ENCODE measurements around the gene TANC1. TPM values are rescaled to one million over a fixed set of nuclear protein-coding genes. Genes with fewer than 3 reads are reported as not detected.

Gene TANC1
- total RNA-seq, 1 experiment from 2014 or later: 2.5 TPM

- peaks cover 27 to 40% (median 30%) of the 10 kb centered on the region in 3 experiments for H3K36me3 Mint-ChIP-seq (ENCODE audit: insufficient read depth in 1 of 3, low read depth in 3 of 3)
- peaks cover 30 to 32% of the 10 kb centered on the region in 2 experiments for H3K9me3 Mint-ChIP-seq
- Histone ChIP-seq H3K27ac (ENCODE audit: insufficient read length, low read depth, low read length) (no peak overlapping the region), H2AFZ (ENCODE audit: low read length) (no peak overlapping the region), H3K23me2 (ENCODE audit: insufficient read length, low read depth, low read length, poor library complexity, severe bottlenecking) (no peaks in the 10 kb centered on the region), H3K18ac (ENCODE audit: insufficient read length, low read depth, low read length) (no peak overlapping the region), H2BK20ac (ENCODE audit: low read depth, low read length, poor library complexity, severe bottlenecking) (no peak overlapping the region), H3K23ac (ENCODE audit: insufficient read length, low read depth, low read length) (no peak overlapping the region), H3K4me1 (ENCODE audit: insufficient read depth, low read length) (no peaks in the 10 kb centered on the region), H3K27me3 (ENCODE audit: insufficient read depth, low read length) (no peaks in the 10 kb centered on the region), H2BK12ac (ENCODE audit: insufficient read length, low read depth, low read length) (no peak overlapping the region), H3K9me3 (ENCODE audit: control insufficient read depth, low read depth, low read length) (peaks cover 6% of the 10 kb centered on the region), H2BK15ac (ENCODE audit: low read depth, low read length) (no peak overlapping the region), H4K20me1 (ENCODE audit: control insufficient read depth, insufficient read depth, insufficient read length) (no peaks in the 10 kb centered on the region), H4K91ac (ENCODE audit: insufficient read length, low read depth, low read length) (no peak overlapping the region), H2BK120ac (ENCODE audit: low read depth, low read length, poor library complexity, severe bottlenecking) (no peak overlapping the region), H3T11ph (ENCODE audit: low read length) (no peak overlapping the region), H3K4ac (ENCODE audit: low read depth, low read length) (no peak overlapping the region), H3K9ac (ENCODE audit: extremely low read depth, insufficient read length, low read length) (no peak overlapping the region), H2AK5ac (ENCODE audit: insufficient read length, low read length) (no peak overlapping the region), H3K4me2 (ENCODE audit: insufficient read depth, insufficient read length, low read length) (no peak overlapping the region), H2BK5ac (ENCODE audit: insufficient read length, low read length) (no peak overlapping the region), H4K8ac (replicated peaks; ENCODE audit: insufficient read length, low read depth, low read length) (no peak overlapping the region), H4K5ac (ENCODE audit: insufficient read length, low read depth, low read length) (no peak overlapping the region), H3K14ac (ENCODE audit: insufficient read depth, low read length) (no peak overlapping the region), H3K56ac (ENCODE audit: insufficient read length, low read depth, low read length) (no peak overlapping the region), H3K79me2 (ENCODE audit: insufficient read depth, low read length) (no peaks in the 10 kb centered on the region), H3K79me1 (ENCODE audit: insufficient read depth, low read depth, low read length, poor library complexity, severe bottlenecking) (no peaks in the 10 kb centered on the region)
- H3K4me1 Mint-ChIP-seq: no peaks in the 10 kb centered on the region
- DNase-seq: no peak
- no CpG with 5 or more reads among the region's 5 CpGs for WGBS (ENCODE audit: extremely low coverage, insufficient read length, low lambda C conversion rate)
- no peaks in the 10 kb centered on the region for H3K27me3 Mint-ChIP-seq (ENCODE audit: low read depth)
- no peak overlapping the region for H3K4me3 Mint-ChIP-seq
- TF ChIP-seq, protein P1, sequence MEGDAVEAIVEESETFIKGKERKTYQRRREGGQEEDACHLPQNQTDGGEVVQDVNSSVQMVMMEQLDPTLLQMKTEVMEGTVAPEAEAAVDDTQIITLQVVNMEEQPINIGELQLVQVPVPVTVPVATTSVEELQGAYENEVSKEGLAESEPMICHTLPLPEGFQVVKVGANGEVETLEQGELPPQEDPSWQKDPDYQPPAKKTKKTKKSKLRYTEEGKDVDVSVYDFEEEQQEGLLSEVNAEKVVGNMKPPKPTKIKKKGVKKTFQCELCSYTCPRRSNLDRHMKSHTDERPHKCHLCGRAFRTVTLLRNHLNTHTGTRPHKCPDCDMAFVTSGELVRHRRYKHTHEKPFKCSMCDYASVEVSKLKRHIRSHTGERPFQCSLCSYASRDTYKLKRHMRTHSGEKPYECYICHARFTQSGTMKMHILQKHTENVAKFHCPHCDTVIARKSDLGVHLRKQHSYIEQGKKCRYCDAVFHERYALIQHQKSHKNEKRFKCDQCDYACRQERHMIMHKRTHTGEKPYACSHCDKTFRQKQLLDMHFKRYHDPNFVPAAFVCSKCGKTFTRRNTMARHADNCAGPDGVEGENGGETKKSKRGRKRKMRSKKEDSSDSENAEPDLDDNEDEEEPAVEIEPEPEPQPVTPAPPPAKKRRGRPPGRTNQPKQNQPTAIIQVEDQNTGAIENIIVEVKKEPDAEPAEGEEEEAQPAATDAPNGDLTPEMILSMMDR (conservative IDR thresholded peaks at IDR 0.05): no peak
- no peak overlapping the region for H3K27ac Mint-ChIP-seq
Measured at GRCh38 chr2:159017837-159018236, 49.4 kb downstream of the TANC1 start.
